ENCODE measurements around the gene MMP14. TPM values are rescaled to one million over a fixed set of nuclear protein-coding genes. Genes with fewer than 3 reads are reported as not detected.

Gene MMP14
- total and polyA plus RNA-seq, 2 of the 13 experiments (the other 11 are each of a cell fraction or from before 2014, with no cell fraction given), result 5.2 to 9.8 TPM

GRCh38 chr14:22837114-22837749 is 847 bp downstream of the MMP14 start (continued):
- TF ChIP-seq RAD21 (CRISPR knock-in tag; IDR thresholded peaks at IDR 0.05) (peak; percentile 49; the same call in 1 of the 2 replicates), ZNF564 (CRISPR knock-in tag; IDR thresholded peaks at IDR 0.05) (peak; percentile 36; the same call in 1 of the 2 replicates), MATR3 (CRISPR knock-in tag; IDR thresholded peaks at IDR 0.05) (no peak), PHF21A (CRISPR knock-in tag; IDR thresholded peaks at IDR 0.05) (no peak), ZMAT3 (CRISPR knock-in tag; conservative IDR thresholded peaks at IDR 0.05) (no peak), ATF7-NPFF (CRISPR knock-in tag; IDR thresholded peaks at IDR 0.05; ENCODE audit: low read depth) (peak; percentile 66), AHR (CRISPR knock-in tag; IDR thresholded peaks at IDR 0.05) (peak; percentile 81; the same call in 1 of the 2 replicates), NFE2L1 (CRISPR knock-in tag; IDR thresholded peaks at IDR 0.05; ENCODE audit: borderline replicate concordance) (peak; percentile 74; the same call in 1 of the 2 replicates), ZNF777 (CRISPR knock-in tag; IDR thresholded peaks at IDR 0.05) (peak; percentile 100), TFDP2 (CRISPR knock-in tag; IDR thresholded peaks at IDR 0.05) (peak; percentile 92), JUN (CRISPR knock-in tag; IDR thresholded peaks at IDR 0.05) (0 out of 2 replicates have a peak, but pooled peaks have one; percentile 64), ZNF101 (CRISPR knock-in tag; IDR thresholded peaks at IDR 0.05; ENCODE audit: borderline replicate concordance, low read depth) (0 out of 2 replicates have a peak, but pooled peaks have one; percentile 70), HOXA3 (CRISPR knock-in tag; IDR thresholded peaks at IDR 0.05) (peak; percentile 67), NONO (IDR thresholded peaks at IDR 0.05) (no peak), NONO (CRISPR knock-in tag; conservative IDR thresholded peaks at IDR 0.05) (peak; percentile 84), ATF2 (CRISPR knock-in tag; IDR thresholded peaks at IDR 0.05) (no peak), FLYWCH1 (CRISPR knock-in tag; IDR thresholded peaks at IDR 0.05) (peak; percentile 8; the same call in 1 of the 2 replicates), NR0B2 (CRISPR knock-in tag; IDR thresholded peaks at IDR 0.05) (peak; percentile 71; the same call in 1 of the 2 replicates)
- TF ChIP-seq, protein P1, sequence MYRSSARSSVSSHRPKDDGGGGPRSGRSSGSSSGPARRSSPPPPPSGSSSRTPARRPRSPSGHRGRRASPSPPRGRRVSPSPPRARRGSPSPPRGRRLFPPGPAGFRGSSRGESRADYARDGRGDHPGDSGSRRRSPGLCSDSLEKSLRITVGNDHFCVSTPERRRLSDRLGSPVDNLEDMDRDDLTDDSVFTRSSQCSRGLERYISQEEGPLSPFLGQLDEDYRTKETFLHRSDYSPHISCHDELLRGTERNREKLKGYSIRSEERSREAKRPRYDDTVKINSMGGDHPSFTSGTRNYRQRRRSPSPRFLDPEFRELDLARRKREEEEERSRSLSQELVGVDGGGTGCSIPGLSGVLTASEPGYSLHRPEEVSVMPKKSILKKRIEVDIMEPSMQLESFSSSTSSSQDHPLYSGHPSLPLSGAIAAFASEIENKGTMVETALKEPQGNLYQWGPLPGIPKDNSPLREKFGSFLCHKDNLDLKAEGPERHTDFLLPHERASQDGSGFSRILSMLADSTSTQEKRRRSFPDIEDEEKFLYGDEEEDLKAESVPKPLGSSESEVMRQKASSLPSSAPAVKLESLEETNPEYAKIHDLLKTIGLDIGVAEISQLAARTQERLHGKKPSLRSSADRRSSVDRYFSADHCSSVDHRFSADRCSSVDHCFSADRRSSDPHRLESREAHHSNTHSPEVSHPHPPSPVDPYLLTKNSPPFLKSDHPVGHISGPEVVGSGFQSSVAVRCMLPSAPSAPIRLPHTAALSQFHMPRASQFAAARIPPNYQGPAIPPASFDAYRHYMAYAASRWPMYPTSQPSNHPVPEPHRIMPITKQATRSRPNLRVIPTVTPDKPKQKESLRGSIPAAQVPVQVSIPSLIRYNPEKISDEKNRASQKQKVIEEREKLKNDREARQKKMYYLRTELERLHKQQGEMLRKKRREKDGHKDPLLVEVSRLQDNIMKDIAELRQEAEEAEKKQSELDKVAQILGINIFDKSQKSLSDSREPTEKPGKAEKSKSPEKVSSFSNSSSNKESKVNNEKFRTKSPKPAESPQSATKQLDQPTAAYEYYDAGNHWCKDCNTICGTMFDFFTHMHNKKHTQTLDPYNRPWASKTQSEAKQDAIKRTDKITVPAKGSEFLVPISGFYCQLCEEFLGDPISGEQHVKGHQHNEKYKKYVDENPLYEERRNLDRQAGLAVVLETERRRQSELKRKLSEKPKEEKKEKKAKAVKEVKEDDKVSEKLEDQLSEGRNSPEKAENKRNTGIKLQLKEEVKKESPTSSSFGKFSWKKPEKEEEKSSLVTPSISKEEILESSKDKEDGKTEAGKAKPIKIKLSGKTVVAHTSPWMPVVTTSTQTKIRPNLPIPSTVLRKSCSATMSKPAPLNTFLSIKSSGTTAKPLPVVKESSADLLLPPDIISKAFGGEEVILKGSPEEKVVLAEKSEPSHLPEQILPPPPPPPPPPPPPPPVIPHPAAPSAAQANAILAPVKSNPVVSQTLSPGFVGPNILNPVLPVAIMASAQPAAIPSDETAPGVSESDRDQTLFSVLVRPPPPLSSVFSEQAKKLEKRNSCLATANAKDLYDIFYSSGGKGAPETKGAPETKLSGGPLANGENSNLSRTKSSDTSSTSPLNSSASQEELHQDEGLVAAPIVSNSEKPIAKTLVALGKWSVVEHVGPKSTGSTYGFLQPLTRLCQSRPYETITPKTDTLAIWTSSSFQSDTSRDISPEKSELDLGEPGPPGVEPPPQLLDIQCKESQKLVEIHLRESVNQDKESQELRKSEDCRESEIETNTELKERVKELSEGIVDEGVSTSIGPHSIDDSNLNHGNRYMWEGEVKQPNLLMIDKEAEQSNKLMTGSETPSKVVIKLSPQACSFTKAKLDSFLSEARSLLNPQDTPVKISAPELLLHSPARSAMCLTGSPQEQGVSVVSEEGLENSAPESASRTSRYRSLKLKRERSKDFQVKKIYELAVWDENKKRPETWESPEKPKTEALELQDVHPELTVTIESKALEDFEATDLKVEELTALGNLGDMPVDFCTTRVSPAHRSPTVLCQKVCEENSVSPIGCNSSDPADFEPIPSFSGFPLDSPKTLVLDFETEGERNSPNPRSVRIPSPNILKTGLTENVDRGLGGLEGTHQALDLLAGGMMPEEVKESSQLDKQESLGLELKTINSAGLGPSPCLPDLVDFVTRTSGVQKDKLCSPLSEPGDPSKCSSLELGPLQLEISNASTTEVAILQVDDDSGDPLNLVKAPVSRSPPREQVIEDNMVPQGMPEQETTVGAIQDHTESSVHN (CRISPR knock-in tag; IDR thresholded peaks at IDR 0.05), result peak; percentile 68; the same call in 1 of the 2 replicates
